Measurements from ENCODE around the gene CRIM1.

CRIM1 gene

DNA sequence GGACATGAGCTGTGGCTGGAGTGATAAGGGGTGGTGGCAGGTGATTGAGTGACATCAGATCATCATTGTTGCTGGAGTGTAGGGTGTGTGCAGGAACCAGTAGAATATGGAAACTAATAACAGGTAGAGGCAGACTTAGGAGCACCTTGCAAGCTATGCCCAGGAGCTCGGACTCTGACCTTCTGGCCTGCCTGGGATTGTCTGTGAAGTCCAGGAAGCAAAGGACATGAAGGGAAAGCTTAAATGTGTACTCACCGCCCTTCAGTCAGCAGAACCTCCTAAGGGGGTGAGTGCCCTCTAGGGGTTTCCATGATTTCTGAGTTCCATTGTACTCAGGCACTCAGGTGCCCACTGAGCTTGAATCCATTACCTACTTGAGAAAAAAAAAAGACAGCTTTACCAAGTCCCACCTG is 104.2 kb downstream of the CRIM1 start:
- no peak for DNase-seq

GRCh38 chr2:36461039-36461681 is 105.6 kb downstream of the CRIM1 start:
- DNase-seq, result no peak

DNA sequence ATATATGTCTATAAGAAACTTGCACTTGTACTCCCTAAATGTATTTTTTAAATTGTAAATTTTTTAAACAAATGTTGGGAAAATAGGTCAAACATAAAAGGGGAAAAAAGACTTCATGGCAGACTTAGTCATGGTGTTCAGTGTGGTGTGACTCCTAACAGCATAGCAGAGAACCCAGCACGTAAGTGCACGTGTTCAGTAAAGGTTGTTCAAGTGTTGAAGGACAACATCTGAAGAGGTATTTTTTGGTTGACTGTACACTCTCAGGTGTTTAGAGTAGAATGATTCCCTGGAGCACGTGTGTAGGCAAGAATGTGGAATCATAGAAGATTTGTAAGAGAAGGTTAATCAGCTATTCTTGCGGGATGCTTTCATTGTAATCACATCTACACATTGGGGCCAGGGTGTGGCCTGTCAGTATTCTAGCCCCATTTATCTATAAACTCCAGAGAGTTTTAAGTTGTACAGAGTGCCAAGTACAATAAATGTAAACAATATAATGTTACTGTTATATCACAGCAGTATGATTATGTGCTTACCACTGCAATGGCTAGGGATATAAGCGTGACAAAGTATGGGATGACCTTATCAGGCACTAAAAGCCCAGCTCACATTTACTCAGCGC is 106.8 kb downstream of the CRIM1 start:
- DNase-seq, result no peak

- no peak for DNase-seq
Measured at GRCh38 chr2:36463365-36463764, 107.8 kb downstream of the CRIM1 start.

DNA sequence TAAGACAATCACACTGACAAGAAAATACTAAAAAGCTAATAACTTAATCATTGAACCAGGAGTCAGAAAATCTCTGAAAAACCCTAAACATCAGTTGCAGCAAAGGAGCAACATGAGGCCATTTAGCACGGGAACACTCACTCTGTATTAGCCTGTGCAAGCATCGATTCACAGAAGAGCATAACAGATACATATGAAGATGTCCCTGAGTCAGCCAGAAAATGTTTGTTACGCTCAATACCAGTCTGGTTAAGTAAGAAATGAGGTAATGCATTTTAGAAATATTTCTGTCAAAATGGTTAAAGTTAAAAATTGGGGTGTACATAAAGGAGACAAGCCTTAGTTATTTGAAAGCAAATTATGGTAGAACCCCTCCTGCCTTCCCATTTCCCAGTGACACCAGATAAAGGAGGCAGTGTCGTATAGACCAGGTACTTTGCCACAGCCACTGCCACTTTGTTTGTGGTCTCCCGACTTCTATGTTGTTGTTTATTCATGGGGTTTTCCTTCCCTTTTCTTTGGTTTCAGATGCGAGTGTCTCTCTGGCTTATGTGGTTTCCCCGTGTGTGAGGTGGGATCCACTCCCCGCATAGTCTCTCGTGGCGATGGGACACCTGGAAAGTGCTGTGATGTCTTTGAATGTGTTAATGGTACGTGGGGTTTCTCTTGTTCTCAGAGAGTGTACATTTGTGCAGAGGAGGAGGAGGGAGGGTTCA is 108.6 kb downstream of the CRIM1 start:
- DNase-seq, result no peak

DNA sequence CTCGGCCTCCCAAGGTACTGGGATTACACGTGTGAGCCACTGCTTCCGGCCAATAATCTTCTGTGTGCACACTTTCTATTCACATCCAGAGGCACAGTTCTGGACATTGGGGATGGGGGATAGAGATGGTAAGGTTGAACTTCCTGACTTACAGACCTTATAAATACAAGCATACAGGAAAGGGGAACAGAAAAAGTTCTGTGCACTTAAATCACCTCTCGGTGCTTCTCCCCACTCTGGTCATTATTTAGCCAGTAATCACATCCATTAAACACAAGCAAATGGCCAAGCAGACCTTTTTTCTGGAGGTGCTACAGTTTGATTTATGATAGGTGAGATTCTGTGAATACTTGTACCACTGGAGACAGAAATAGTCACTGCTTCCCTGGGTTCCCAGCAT is 110.6 kb downstream of the CRIM1 start:
- no peak for DNase-seq

GRCh38 chr2:36468463-36469105 is 113.0 kb downstream of the CRIM1 start:
- DNase-seq, result no peak

DNA sequence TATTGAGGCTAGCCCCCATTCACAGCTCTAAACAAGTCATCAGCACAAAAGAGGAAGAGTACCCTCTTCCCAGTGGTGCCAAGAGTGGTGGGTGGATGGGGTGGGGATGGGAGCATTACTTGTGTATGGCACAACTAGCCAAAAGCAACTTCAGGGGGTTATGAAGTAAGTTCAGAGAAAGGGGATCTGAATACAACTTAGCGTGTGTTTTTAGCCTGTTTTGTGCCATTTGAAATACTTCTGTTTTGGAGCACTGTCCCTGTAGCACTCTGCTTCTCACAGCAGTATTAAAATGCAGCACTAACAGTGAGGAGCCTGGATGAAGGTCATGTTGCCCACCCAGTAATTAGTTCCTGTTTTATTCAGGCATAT is 113.5 kb downstream of the CRIM1 start:
- DNase-seq, result no peak

DNA sequence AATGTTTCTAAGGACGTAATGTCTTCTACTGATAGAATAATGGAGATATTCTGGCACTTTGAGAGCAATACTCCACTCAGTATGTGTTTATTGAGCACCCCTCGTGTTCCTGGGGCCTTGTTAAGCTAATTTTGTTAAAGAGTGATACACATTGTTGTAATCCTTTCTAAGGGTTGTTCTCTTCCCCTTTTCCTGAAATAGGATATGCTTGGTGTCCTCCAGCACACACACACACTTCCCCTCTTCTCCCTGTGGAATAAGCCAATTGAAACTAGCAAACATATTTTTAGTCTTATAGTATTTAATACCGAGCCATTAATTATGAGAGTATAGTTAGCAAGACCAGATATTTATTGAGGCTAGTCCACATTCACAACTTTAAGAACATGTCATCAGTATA is 114.1 kb downstream of the CRIM1 start:
- DNase-seq, result no peak

DNA sequence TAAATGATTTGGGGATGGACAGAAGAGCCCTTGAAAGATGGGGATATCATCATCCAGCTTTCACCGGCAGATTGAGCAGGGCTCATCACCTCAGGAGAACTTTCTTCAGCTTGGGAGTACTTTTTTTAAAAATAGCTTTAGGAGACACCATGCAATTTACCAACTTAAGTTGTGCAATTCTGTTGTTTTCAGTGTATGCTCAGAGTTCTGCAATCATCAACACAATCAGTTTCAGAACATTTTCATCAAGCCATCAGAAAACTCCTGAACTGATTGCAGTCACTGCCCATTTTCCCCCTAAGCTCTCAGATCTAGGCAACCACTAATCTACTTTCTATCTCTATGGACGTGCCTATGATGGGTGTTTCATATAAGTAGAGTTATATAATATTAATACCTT is 117.7 kb downstream of the CRIM1 start:
- no peak for DNase-seq

GRCh38 chr2:36476411-36476810 is 120.8 kb downstream of the CRIM1 start:
- no peak for DNase-seq

DNA sequence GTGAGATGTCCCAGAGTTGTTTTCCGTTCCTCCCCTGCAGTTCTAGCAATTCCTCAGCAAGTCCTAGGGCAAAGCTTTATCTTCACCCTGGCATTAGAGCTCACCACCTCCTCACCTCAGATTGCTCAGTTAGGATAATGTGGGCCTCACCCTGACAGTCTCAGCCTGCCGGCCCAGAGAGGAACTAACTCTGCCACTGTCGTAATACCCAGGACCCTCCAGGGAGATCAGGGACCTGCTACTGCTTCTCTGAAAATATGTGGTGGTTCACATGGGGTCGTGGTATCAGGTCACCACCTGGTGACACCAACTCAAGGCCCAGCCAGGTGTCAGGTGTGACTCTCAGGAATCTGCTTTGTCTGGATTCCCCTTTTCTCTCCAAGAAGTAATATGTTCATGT is 121.7 kb downstream of the CRIM1 start:
- DNase-seq, result no peak

- DNase-seq, result no peak
Measured at GRCh38 chr2:36477746-36478145, 122.2 kb downstream of the CRIM1 start.

GRCh38 chr2:36478332-36478738 is 122.8 kb downstream of the CRIM1 start:
- DNase-seq, result no peak

DNA sequence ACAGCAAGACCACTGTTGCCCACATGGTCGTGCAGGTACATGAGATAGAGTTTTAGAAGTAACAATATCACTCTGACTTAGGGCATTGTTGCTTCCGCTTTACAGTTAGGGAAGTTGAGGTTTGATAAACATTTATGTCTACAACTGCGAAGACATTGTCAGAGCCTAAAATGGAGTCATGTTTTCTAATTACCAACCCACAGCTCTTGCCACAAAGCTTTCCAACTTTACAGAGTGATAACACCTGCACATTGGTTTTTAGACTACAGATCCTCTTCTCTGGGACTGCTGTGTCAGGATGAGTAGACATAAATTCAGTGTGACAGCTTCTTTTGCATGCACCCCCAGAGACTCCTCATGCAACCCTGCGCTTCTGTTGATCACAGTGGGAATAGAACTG is 123.4 kb downstream of the CRIM1 start:
- DNase-seq, result no peak

DNA sequence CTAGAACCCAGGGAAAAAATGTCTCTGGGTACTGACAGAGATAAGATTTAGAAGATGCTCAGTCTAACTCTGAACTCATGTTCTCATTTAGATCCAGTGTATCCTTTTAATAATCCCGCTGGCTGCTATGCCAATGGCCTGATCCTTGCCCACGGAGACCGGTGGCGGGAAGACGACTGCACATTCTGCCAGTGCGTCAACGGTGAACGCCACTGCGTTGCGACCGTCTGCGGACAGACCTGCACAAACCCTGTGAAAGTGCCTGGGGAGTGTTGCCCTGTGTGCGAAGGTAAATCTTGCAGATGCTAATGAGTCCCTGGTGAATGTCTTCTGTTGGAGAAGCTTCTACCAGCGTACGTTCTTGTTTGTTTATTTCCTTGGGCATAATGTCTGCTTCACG is 123.8 kb downstream of the CRIM1 start:
- no peak for DNase-seq

DNA sequence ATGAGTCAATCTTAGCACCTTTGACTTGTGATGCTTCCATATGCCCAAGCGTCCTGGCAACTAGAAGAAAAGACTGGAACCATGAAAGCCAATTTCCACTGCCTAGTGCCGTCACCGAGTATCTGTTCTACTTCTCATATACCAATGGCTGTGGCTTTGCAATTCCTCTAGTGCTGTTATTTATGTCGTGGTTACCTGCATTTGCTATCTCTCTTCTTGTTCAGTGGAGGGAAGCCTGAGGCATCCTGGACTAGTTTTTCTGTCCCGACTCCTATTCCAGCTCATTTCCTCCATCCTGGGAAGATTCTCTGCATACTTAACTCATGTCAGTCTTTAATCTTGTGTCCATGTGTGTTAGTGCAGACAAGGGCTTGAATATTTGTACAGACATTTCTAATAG is 124.5 kb downstream of the CRIM1 start:
- no peak for DNase-seq

DNA sequence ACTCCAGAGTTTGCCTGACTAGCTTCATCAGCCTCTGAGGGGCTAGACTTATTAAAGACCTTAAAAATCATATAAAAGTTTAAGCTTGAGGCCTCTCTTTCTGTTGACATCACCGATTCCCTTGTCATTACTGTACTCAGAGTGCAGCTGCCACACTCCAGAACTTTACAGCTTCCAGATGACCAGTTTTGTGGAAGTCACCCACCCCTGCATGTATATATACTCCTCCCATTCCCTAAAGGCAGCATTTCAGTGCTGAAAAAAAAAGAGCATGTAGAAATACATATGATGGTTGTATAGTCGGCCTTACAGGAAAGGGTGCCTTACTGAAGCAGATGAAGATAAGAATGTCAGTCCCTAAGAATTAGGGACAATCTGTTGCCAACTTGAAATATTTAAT is 125.1 kb downstream of the CRIM1 start:
- DNase-seq, result no peak

DNA sequence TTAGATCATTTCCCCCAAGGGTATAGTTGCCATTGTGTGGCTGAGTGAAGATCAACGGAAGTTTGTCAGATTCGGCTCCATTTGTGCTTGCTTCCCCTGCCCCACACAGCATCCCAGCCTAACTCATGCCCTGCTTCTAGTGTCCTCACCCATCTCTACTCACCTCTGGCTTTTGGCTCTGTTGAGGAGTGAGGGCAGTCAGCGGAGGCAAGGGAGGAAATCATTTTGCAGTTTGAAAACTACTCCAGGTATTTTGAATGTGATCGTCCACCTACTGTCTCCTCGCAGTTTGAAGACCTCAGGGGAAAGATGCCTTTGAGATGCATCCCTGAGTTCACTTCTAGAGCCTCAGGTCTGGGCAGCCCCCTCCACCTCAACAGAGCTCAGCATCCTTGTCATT is 126.1 kb downstream of the CRIM1 start:
- DNase-seq, result no peak

- DNase-seq, result no peak
Measured at GRCh38 chr2:36482576-36483214, 127.1 kb downstream of the CRIM1 start.

- no peak for DNase-seq
Measured at GRCh38 chr2:36483290-36483689, 127.7 kb downstream of the CRIM1 start.

DNA sequence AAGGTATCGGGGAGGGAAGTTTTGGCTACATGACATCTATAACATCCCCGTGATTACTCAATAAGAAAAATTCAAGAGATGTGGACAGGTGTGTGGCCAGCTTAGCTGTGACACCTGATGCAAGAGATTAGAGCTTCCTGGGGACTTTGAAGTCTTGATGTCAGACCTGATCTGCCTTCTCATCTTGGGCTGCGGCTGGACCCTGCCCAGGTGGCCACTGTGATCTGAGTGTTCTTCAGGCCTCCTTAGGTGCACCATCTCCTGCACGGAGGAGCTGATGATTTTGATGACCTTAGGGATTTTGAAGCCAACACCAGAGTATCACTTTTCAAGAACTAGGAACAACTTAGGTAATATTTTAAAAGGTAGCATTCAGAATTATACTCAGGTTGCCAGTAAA is 128.9 kb downstream of the CRIM1 start:
- DNase-seq, result no peak

- DNase-seq, result no peak
Measured at GRCh38 chr2:36485521-36485920, 129.9 kb downstream of the CRIM1 start.

Data from NCI-H1436 (cell line).